ENCODE measurements around the gene ST7. TPM values are rescaled to one million over a fixed set of nuclear protein-coding genes. Genes with fewer than 3 reads are reported as not detected.

The ST7 gene
- total RNA-seq, 3 donors from 2014 or later (not counting 1 experiment from before 2014, with no cell fraction given): 9.8 to 15.7 (median 12.9) TPM

DNA sequence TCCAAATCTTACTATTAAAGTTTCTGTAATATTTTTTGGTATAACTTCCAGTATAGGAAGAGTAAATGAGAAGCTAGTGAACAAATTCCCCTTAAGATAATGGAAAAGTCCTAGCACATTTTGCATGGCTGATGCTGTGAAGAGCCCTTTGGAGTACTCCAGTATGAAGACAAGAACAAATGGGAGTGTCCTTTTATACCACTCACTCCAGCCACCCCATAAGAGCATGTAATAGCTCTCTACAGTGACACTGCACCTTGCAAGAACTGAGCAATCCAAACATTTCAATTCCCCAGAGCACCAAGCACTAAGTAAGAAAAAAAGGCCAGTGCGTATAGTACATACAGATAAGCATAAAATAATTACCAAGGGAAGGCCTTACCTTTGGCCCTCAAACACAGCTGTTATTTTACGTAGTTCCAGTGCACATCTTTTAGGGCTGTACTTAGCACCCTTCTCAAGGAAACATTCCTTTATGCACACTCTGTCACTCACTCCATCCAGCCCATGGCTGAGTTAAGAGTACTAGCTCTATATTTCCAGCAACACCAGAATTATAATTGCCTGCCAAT, 135.4 kb downstream of the ST7 start:
- Mint-ChIP-seq H3K27me3 (ENCODE audit: low read depth in 2 of 2) (no peaks in the 10 kb centered on the region), H3K4me3 (no peak overlapping the region), H3K9me3 (no peaks in the 10 kb centered on the region), H3K4me1 (peaks cover 15 to 25% of the 10 kb centered on the region in 2 donors), H3K27ac (no peak overlapping the region), H3K36me3 (no peaks in the 10 kb centered on the region)
- intact Hi-C loops (cut with micrococcal nuclease): no loop called here
- Histone ChIP-seq H3K27ac (ENCODE audit: low read length) (no peak overlapping the region), H3K9me3 (ENCODE audit: control insufficient read depth, insufficient read depth, low read length) (no peaks in the 10 kb centered on the region), H3K4me3 (ENCODE audit: low read length) (no peak overlapping the region), H3K36me3 (ENCODE audit: control insufficient read depth, insufficient read depth, low read length) (no peaks in the 10 kb centered on the region), H3K27me3 (ENCODE audit: control insufficient read depth, insufficient read depth, low read length) (no peaks in the 10 kb centered on the region), H3K4me1 (ENCODE audit: control insufficient read depth, insufficient read depth, low read length) (peaks cover 9% of the 10 kb centered on the region)
- ATAC-seq: no peak
- no peak for DNase-seq
- TF ChIP-seq CTCF (IDR thresholded peaks at IDR 0.05): no peak
- WGBS (ENCODE audit: insufficient coverage): 92% methylated on average over 2 of the region's 2 CpGs

GRCh38 chr7:117090791-117091190, 137.5 kb downstream of the ST7 start:
- intact Hi-C loops (cut with micrococcal nuclease): no loop called here
- TF ChIP-seq CTCF (IDR thresholded peaks at IDR 0.05): no peak
- H3K4me1 ChIP-seq (ENCODE audit: control insufficient read depth, insufficient read depth, low read length): peaks cover 9% of the 10 kb centered on the region
- no peaks in the 10 kb centered on the region for H3K9me3 Mint-ChIP-seq
- no peak overlapping the region for H3K4me3 ChIP-seq (ENCODE audit: low read length)
- H3K4me3 Mint-ChIP-seq: no peak overlapping the region
- H3K36me3 Mint-ChIP-seq: no peaks in the 10 kb centered on the region
- H3K27me3 Mint-ChIP-seq (ENCODE audit: low read depth in 2 of 2): no peaks in the 10 kb centered on the region
- 81% methylated on average over 5 of the region's 5 CpGs for WGBS (ENCODE audit: insufficient coverage)
- no peak for DNase-seq
- H3K27ac Mint-ChIP-seq: no peak overlapping the region
- ATAC-seq: no peak
- no peaks in the 10 kb centered on the region for H3K36me3 ChIP-seq (ENCODE audit: control insufficient read depth, insufficient read depth, low read length)
- H3K27me3 ChIP-seq (ENCODE audit: control insufficient read depth, insufficient read depth, low read length): no peaks in the 10 kb centered on the region
- no peaks in the 10 kb centered on the region for H3K9me3 ChIP-seq (ENCODE audit: control insufficient read depth, insufficient read depth, low read length)
- H3K4me1 Mint-ChIP-seq: peaks cover 21 to 25% of the 10 kb centered on the region in 2 donors
- H3K27ac ChIP-seq (ENCODE audit: low read length): no peak overlapping the region

- peaks cover 8% of the 10 kb centered on the region for H3K4me1 ChIP-seq (ENCODE audit: control insufficient read depth, insufficient read depth, low read length)
- TF ChIP-seq CTCF (IDR thresholded peaks at IDR 0.05): no peak
- peaks cover 18 to 19% of the 10 kb centered on the region in 2 donors for H3K4me1 Mint-ChIP-seq
- no peaks in the 10 kb centered on the region for H3K27me3 ChIP-seq (ENCODE audit: control insufficient read depth, insufficient read depth, low read length)
- ATAC-seq: no peak
- intact Hi-C loops (cut with micrococcal nuclease): no loop called here
- no peak overlapping the region for H3K4me3 Mint-ChIP-seq
- H3K27me3 Mint-ChIP-seq (ENCODE audit: low read depth in 2 of 2): no peaks in the 10 kb centered on the region
- H3K36me3 ChIP-seq (ENCODE audit: control insufficient read depth, insufficient read depth, low read length): no peaks in the 10 kb centered on the region
- DNase-seq: no peak
- no peak overlapping the region for H3K27ac ChIP-seq (ENCODE audit: low read length)
- no peak overlapping the region for H3K4me3 ChIP-seq (ENCODE audit: low read length)
- no peaks in the 10 kb centered on the region for H3K36me3 Mint-ChIP-seq
- no peaks in the 10 kb centered on the region for H3K9me3 Mint-ChIP-seq
- H3K9me3 ChIP-seq (ENCODE audit: control insufficient read depth, insufficient read depth, low read length): no peaks in the 10 kb centered on the region
- 100% methylated on average over 1 of the region's 3 CpGs for WGBS (ENCODE audit: insufficient coverage)
- H3K27ac Mint-ChIP-seq: no peak overlapping the region
These were observed 138.4 kb downstream of the ST7 start for GRCh38 chr7:117091721-117092120.

DNA sequence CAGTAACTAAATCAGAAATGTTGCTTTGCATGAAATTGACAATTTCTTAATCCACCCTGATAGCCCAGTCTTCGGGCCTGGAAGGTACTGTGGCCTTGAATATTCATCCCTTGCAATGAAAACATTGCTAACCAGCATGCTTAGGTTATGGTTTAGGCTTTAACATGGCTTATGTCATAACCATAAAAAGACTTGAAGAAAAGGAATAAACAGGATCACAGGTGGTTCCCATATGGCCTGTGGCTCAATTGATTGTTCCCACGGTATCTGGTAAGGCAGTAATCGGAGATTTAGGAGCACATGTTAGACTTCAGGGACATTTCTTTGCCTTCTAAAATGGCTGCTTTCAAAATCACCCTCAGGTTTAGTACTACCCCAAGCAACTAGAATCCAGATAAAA, 139.5 kb downstream of the ST7 start:
- no peak for TF ChIP-seq CTCF (IDR thresholded peaks at IDR 0.05)
- H3K4me3 Mint-ChIP-seq: no peak overlapping the region
- Histone ChIP-seq H3K36me3 (ENCODE audit: control insufficient read depth, insufficient read depth, low read length) (no peaks in the 10 kb centered on the region), H3K27ac (ENCODE audit: low read length) (no peak overlapping the region), H3K4me1 (ENCODE audit: control insufficient read depth, insufficient read depth, low read length) (peaks cover 2% of the 10 kb centered on the region), H3K4me3 (ENCODE audit: low read length) (no peak overlapping the region), H3K9me3 (ENCODE audit: control insufficient read depth, insufficient read depth, low read length) (no peaks in the 10 kb centered on the region), H3K27me3 (ENCODE audit: control insufficient read depth, insufficient read depth, low read length) (no peaks in the 10 kb centered on the region)
- intact Hi-C loops (cut with micrococcal nuclease): no loop called here
- 100% methylated on average over 3 of the region's 3 CpGs for WGBS (ENCODE audit: insufficient coverage)
- H3K4me1 Mint-ChIP-seq: peaks cover 9 to 10% of the 10 kb centered on the region in 2 donors
- ATAC-seq (no peak), DNase-seq (no peak)
- H3K27me3 Mint-ChIP-seq (ENCODE audit: low read depth in 2 of 2): no peaks in the 10 kb centered on the region
- no peak overlapping the region for H3K27ac Mint-ChIP-seq
- H3K36me3 Mint-ChIP-seq: no peaks in the 10 kb centered on the region
- no peaks in the 10 kb centered on the region for H3K9me3 Mint-ChIP-seq

All from natural killer cell (primary cell).